Activated CD8-positive, alpha-beta memory T cell treated with anti-CD3 and anti-CD28 coated beads, Interleukin-2, amount 50 U/mL, for 48 hours (primary cell): ENCODE measurements around the gene COBL.
"Not testable (repeated sequence)": the region's sequence is repeated elsewhere in the genome, so short reads cannot be mapped to it uniquely, and the experiment has no call there.

Experiments used
- DNase-seq: peaks from one replicate; pipeline ENCODE4 v3.0.0-alpha.2; 2020

Gene COBL

GRCh38 chr7:51014811-51015210, 301.8 kb downstream of the COBL start:
- DNase-seq: no peak

- DNase-seq: no peak
Measured at GRCh38 chr7:51013861-51014511, 302.6 kb downstream of the COBL start.

GRCh38 chr7:51013218-51013786, 303.3 kb downstream of the COBL start:
- no peak for DNase-seq

DNA sequence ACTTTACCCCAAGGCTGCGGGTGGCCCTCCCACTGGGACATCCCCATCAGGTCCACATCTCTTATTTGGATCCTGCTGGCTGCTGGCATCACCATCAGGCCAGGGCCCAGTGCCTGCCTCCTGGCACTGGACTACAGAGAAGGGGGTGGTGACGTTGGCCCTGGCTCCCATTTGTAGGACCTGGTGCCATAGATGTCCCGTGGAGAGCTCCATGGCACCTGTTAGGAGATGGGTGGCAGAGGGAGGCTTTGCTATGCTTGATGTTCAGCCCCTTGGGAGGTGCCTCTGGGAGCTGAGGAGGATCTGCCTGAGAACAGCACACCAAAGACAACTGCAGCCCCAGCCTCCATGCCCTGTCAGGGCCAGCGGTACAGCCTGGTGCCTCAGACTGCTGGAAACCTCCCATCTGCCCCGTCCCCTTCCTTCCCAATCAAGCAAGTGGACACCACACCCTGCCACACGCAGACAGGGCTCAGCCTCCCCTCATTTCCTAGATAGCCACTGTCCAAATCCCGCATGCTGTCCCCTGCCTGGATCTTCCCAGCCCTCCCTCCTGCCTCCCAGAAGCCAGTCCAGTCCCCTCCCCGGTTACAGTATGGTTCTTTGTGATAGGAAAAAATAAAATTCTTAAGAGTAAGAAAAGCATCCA, 303.9 kb downstream of the COBL start:
- DNase-seq: no peak

GRCh38 chr7:51011710-51012350, 304.8 kb downstream of the COBL start:
- no peak for DNase-seq

- no peak for DNase-seq
Measured at GRCh38 chr7:51010534-51010933, 306.1 kb downstream of the COBL start.

GRCh38 chr7:51009716-51010496, 306.7 kb downstream of the COBL start:
- DNase-seq: no peak

- DNase-seq: no peak
Measured at GRCh38 chr7:51007551-51008505, 308.8 kb downstream of the COBL start.

GRCh38 chr7:51006483-51007235, 309.9 kb downstream of the COBL start:
- no peak for DNase-seq

GRCh38 chr7:51005074-51005473, 311.5 kb downstream of the COBL start:
- DNase-seq: no peak

GRCh38 chr7:51000956-51001355, 315.7 kb downstream of the COBL start:
- no peak for DNase-seq

DNA sequence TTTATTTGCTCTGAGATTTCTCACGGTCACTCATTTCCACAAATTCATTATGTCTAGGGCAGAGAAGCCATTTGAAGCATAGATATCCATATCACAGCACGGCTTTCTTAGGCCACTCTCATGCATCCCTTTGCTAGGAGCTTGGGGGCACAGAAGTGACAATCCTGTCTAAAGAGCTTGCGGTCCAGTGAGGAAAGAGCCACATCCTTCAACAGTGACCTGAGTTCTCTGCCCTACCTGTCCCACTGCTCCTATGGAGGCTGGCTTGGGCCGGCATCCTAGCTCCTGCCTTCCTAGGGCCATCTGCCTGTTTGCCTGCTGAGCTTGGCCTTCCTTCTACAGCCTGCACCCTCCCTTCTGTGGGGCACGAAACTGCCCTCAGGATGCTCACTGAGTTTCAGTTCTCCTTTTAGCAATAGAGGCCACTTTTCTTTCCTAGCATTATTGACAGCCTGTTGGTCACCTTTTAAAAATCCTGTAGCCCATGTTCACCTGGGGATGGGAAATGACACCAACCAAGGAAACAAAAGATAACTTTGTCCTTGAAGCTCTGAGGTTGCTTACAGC, 321.8 kb downstream of the COBL start:
- no peak for DNase-seq

DNA sequence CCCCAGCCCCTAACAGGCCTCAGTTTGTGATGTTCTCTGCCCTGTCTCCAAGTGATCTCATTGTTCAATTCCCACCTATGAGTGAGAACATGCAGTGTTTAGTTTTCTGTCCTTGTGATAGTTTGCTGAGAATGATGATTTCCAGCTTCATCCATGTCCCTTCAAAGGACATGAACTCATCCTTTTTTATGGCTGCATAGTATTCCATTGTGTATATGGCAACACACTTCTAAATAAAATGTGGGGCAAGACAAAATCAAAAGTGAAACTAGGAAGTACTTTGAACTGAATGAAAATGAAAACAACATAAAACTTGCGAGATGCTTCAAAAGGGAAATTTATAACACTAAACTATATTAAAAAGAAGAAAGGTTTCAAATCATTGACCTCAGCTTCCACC, 326.4 kb downstream of the COBL start:
- DNase-seq: not testable (repeated sequence)

DNA sequence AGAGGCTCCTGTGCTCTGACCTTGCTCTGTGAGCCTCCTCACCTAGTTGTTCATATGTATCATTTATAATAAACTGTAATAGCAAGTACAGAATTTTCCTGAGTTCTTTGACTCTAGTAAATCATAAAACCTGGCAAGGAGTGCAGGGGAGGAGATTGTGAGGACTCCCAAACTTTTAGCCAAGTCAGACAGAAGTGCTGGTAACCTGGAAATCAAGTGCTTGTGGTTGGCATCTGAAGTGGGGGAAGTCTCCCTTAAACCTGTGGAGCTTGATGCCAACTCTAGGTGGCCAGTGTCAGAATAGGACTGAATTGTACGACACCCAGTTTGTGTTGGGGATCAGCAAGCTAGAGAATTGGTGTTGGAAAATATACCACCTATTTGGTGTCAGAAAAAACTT, 327.6 kb downstream of the COBL start:
- DNase-seq: no peak

GRCh38 chr7:50988465-50988864, 328.1 kb downstream of the COBL start:
- DNase-seq: no peak

- DNase-seq: no peak
Measured at GRCh38 chr7:50985096-50985495, 331.5 kb downstream of the COBL start.

DNA sequence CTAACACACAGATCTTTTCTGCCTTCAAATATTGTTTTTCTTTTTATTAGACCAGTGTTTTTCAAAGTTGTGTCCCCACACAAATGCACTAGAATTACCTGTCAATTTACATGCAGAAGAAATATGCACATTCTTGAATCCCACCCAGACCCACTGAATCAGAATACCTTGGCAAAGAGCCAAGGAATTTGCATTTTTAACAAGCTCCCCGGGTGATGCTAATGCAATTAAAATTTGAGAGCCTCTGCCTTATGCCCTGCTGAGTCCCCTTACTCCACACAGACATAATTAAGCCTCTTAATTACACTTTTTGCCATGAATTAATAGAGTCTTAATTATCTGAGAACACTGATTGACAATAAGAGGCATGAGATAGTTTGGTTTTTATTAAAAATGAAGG, 332.8 kb downstream of the COBL start:
- no peak for DNase-seq

DNA sequence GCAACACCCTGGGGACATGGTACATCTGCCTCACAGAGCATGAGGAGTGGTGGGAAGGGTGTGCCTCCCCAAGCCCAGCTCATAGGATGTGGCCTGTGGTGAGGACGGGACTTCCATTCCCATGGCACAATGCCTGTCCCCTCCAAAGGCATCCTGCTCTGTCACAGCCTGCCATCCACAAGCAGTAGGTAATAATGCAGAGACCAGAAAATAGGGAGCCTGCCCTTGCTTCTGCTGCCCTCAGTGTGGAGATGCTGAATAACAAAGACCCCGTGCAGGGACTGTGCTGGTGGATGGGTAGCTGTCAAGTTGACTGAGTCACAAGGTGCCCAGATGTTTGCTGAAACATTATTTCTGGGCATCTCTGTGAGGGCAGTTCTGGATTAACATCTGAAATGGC, 334.0 kb downstream of the COBL start:
- DNase-seq: no peak

DNA sequence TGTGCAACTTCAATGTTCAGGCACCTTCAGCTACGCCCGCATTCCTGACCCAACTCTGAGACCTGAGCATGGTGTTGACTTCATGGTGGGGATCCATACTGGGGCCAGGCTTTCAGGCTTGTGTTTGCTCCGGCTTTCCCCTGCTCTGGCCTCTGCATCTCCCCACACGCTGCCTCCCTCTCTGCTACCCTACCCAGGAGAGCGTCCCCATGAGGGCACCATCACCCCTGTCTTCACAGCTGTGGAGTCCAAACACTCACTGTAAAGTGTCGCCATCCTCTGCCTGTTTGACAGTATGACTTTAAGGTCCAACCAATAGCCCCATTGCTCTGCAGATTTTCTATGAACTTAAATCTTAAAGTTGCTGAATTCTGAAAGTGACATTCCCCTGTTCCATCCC, 334.9 kb downstream of the COBL start:
- DNase-seq: no peak

GRCh38 chr7:50980411-50980810, 336.2 kb downstream of the COBL start:
- DNase-seq: no peak

GRCh38 chr7:50978633-50979215, 337.9 kb downstream of the COBL start:
- DNase-seq: no peak
